GM18907 (cell line): ENCODE data around the gene SMARCD1.

ENCODE experiments used
- ATAC-seq: cut with Tn5 transposase; IDR thresholded peaks from one replicate; pipeline ENCODE4 v1.9.1; 2021; ENCODE audit warnings: mild to moderate bottlenecking, moderate library complexity; ENCODE audit not compliant: unreplicated experiment

The SMARCD1 gene

DNA sequence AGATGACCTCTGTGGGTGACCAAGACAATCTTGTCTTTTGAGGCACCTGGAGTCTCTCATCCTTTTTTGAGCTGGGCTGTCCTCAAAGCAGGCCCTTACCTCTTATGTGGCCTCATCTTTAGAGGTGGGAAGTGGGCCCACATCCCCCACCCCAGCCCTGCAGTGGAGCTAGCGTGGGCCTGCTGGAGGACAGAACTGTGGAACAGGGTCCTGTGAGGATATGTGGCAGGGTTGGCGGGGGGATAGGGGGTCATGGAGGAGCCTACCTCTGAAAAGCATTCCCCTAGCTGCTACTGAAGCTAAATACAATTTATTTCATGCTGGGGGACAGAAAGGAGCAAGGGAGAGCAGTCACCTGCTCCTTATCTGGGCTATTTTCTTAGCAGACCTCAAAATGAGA is 18.2 kb downstream of the SMARCD1 start:
- ATAC-seq: no peak

DNA sequence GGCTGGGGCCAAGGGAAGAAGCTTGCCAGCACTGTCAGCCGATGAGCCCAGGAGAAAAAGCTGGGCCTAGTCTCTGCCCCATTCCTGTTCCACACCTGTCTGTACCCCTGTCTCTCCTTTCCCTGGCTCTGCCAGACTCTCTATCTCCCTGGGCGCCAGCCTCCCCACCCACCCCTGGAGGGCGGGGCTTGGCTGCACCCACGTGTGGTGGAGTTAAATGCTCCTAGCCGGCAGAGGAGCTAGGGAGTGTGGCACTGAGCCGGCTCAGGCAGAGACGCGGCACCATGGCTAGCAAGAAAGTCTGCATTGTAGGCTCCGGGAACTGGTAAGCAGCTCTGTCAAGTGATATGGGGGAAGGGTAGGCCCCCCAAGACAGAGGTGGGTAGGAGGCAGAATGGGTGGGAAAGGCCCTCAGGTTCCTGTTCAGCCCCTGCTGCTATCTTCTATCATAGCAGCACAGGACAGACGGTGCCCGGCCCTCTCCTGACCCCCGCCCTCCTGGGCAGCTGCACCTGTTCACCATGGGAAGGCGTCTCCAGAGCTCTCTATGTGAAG is 18.7 kb downstream of the SMARCD1 start, which contains the start of gene GPD1:
GPD1 (plus strand) TSS at position 242 of the 555 bp plus-strand sequence; CDS start at position 285, 43 bp downstream.
- ATAC-seq: no peak

GRCh38 chr12:50104417-50105366 is 19.6 kb downstream of the SMARCD1 start:
- no peak for ATAC-seq

DNA sequence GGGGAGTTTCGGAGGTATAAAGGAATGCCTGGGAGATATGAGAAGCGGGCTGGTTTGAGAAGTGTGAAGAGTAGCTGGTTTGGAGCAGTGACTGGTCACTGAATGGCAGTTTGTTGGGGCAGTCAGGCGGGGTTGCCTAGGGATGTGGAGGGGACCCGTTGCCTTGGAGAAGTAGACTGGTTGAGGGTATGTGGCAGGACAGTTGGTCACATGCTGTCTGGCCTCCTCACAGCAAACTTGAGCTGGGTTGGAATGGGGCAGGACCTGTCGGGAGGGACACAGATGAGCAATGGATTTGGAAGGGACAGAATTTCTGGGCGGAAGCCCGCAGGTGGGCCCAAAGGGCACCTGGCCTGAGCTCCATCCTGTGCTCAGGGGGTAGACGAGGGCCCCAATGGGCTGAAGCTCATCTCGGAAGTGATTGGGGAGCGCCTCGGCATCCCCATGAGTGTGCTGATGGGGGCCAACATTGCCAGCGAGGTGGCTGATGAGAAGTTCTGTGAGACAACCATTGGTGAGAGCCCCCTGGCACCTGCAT is 20.8 kb downstream of the SMARCD1 start:
- ATAC-seq: no peak

DNA sequence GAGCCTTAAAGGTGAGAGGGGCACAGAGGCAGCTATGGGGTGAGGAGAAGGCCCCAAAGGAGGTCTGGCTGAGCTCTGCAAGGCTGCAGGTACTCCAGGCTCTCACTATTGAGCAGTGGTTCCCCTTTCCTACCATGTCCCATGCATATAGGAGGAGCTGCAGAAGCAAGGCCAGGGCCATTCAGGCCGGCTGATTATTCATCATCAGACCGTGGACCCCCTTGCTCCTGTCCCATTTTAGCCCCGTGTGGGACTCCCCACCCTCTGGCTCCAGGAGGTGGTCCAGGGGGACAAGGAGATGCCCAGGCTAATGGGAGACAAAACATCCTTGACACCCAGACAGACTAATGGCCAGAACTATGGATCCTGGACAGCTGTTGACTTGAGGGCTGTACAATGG is 21.8 kb downstream of the SMARCD1 start:
- no peak for ATAC-seq

DNA sequence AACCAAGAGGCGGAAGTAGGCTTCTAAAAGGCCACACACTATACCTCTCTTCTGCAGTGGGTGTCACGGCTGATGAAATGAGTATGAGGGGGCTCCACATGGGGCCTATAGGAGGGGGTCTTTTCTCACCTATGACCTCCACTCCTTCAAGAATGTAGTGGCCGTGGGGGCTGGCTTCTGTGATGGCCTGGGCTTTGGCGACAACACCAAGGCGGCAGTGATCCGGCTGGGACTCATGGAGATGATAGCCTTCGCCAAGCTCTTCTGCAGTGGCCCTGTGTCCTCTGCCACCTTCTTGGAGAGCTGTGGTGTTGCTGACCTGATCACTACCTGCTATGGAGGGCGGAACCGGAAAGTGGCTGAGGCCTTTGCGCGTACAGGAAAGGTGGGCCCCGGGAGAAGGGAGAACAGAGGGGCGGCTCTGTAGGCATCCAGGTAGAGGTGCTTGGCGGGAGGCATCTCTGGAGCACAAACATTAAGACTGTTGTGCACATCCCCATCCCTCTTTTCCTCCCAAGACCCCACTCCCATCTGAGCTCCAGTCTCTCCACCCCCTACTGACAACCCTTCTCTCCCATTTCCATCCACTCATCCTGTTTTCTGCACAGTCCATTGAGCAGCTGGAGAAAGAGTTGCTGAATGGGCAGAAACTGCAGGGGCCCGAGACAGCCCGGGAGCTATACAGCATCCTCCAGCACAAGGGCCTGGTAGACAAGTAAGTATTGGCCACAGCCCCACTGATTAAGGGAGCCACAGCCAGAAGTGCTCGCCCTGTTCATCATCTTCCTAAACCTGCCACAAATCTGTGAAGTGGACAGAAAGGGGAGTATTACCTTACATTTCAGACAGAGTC is 22.5 kb downstream of the SMARCD1 start:
- ATAC-seq: no peak

DNA sequence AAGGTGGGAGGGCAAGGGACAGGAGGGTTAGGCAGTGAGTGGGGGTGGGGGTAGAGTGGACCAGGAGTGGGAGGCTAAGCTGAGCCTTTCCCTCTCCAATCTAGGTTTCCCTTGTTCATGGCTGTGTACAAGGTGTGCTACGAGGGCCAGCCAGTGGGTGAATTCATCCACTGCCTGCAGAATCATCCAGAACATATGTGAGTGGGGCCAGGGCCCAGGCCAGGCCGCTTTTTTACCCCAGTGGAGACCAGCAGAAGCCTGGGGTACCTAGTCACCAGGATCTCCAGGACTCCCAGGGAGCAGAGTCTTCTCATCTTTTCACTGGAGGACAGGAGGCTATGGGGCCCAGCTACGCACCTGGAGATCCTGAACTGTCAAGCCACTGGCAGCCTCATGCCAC is 24.2 kb downstream of the SMARCD1 start:
- no peak for ATAC-seq

GRCh38 chr12:50110127-50110761 is 25.1 kb downstream of the SMARCD1 start:
- ATAC-seq: no peak

- ATAC-seq: peak; percentile 23
These were observed 25.7 kb downstream of the SMARCD1 start for GRCh38 chr12:50110762-50111351.

- ATAC-seq: peak; percentile 4
These were observed 26.2 kb downstream of the SMARCD1 start for GRCh38 chr12:50111395-50111692.

GRCh38 chr12:50111693-50112455 is 26.7 kb downstream of the SMARCD1 start, which contains the start of gene COX14:
COX14 (plus strand) TSS chr12:50112236; CDS start chr12:50120044, 7,808 bp downstream.
- ATAC-seq: peak; percentile 82

DNA sequence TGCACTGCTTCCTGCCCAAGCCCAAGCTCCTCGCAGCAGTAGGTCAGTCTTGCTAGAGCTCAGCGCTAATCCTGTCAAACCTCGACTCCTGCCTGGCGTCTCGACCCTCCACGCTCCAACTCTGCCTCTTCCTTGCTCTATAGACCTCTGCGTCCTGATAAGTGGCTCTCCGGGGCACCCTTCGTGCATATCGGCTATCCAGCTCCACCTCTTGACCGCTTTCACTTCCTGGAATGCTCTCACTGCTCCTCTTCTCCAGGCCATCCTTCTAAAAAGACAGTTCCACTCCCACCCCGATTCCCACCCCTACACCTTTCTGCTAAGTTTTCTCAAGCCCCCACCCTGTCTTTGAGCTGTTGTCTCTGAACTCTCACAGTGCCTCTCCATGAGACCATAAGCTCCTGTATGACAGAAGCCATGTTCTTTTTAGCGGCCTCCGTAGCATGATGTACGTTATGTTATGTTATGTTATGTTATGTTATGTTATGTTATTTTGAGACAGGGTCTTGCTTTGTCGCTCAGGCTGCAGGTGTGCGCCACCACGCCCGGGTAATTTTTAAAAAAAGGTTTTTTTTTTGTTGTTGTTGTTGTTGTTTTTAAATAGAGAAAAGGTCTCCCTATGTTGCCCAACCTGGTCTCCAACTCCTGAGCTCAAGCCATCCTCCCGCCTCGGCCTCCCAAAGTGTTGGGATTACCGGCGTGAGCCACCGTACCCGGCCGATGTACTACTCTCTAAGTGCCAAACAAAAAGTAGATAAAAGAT is 27.5 kb downstream of the SMARCD1 start:
- ATAC-seq: no peak

DNA sequence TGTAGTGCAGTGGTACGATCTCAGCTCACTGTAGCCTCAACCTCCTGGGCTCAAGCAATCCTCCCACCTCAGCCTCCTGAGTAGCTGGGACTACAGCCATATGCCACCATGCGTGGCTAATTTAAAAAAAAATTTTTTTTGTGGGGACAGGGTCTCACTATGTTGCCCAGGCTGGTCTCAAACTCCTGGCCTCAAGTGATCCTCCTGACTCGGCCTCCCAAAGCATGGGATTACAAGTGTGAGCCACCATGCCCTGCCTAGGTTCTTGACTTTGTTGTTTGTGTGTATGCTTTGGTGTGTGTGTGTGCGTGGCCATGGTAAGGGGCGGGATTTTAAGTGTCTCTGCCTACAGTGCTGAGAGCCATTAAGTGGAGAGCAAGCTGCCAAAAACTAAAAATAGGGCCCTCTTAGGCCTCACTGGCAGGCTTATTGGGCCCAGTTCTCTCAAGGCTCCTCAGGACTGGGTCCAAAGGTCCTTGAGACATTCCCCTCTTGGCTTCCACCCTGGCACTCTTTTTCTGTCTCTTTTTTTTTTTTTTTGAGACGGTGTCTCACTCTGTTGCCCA is 32.0 kb downstream of the SMARCD1 start:
- no peak for ATAC-seq

GRCh38 chr12:50119387-50119786 is 34.2 kb downstream of the SMARCD1 start:
- ATAC-seq: no peak

DNA sequence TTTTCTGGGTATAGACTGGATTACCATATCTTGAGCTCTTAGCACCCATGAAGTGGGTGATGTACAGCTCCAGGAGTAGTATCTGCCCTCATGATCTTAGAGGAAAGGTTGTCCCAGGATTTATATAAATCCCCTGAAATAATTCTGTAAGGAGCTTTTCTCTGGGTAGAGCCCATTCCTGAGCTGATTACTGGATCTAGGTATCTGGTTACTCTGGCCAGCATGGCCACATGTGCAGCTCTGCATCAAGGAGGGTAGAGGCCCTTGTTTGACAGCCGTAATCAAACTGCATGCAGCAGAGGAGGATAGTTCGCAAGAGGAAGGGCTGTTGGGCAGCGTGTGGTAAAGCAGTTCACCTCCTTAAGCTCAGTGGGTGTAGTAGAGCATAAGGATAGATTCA is 35.4 kb downstream of the SMARCD1 start:
- ATAC-seq: no peak

DNA sequence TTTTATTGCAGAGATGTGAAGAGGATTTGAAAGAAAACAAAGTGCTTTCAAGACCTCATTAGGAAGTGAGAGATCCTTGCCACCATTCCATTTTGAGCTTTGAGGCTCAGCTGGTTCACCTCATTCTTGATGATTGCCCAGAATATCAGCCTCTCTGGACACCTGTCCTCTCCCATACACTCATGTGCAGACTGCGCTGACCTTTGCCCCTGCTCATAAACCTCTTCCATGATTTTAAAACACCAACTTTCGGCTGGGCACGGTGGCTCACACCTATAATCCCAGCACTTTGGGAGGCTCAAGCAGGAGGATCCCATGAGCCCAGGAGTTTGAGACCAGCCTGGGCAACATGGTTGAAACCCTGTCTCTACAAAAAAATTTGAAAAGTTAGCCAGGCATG is 35.8 kb downstream of the SMARCD1 start:
- no peak for ATAC-seq

DNA sequence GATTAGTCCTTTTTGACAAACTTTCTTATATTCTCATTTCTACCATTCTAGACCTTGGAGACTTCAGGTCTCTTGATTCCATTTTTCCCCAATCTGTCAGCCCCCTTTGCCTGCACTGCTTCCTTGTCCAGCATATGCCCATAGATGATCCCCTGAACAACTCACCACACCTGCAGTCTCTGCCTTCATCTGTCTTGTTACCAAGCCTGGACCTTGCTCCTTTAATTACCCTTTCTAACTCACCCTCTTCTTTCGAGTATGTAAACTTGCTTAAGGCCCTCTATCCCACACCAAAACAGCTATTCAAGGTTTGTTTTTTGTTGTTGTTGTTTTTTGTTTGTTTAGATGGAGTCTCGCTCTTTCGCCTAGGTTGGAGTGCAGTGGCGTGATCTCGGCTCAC is 36.5 kb downstream of the SMARCD1 start:
- no peak for ATAC-seq

- no peak for ATAC-seq
These were observed 38.1 kb downstream of the SMARCD1 start for GRCh38 chr12:50123203-50123602.
